ENCODE data around the gene DNAJC4. TPM values are rescaled to one million over a fixed set of nuclear protein-coding genes. Genes with fewer than 3 reads are reported as not detected.

The DNAJC4 gene
- total RNA-seq, 1 experiment from 2014 or later, result 26.0 TPM

DNA sequence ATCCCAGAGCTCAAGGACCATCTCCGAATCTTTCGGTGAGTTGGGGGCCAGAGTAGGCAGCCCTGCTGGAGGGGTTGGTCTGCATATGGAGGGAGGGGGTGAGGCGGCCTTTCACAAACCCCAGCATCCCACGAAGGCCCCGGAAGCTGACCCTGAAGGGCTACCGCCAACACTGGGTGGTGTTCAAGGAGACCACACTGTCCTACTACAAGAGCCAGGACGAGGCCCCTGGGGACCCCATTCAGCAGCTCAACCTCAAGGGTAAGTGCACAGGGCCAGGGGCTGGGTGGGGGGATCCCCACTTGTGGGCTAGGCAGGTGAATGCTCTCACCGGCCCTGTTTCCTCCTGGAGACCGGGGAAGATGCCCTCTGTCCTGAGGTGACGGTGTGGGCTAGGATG, 10.6 kb upstream of the DNAJC4 start (continued):
- no peak for TF ChIP-seq ZNF671 (CRISPR knock-in tag; IDR thresholded peaks at IDR 0.05)
- TF ChIP-seq, protein P1, sequence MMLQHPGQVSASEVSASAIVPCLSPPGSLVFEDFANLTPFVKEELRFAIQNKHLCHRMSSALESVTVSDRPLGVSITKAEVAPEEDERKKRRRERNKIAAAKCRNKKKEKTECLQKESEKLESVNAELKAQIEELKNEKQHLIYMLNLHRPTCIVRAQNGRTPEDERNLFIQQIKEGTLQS (CRISPR knock-in tag; conservative IDR thresholded peaks at IDR 0.05), result no peak
- TF ChIP-seq GABPB1 (CRISPR knock-in tag; IDR thresholded peaks at IDR 0.05), result no peak
- TF ChIP-seq, protein P2, sequence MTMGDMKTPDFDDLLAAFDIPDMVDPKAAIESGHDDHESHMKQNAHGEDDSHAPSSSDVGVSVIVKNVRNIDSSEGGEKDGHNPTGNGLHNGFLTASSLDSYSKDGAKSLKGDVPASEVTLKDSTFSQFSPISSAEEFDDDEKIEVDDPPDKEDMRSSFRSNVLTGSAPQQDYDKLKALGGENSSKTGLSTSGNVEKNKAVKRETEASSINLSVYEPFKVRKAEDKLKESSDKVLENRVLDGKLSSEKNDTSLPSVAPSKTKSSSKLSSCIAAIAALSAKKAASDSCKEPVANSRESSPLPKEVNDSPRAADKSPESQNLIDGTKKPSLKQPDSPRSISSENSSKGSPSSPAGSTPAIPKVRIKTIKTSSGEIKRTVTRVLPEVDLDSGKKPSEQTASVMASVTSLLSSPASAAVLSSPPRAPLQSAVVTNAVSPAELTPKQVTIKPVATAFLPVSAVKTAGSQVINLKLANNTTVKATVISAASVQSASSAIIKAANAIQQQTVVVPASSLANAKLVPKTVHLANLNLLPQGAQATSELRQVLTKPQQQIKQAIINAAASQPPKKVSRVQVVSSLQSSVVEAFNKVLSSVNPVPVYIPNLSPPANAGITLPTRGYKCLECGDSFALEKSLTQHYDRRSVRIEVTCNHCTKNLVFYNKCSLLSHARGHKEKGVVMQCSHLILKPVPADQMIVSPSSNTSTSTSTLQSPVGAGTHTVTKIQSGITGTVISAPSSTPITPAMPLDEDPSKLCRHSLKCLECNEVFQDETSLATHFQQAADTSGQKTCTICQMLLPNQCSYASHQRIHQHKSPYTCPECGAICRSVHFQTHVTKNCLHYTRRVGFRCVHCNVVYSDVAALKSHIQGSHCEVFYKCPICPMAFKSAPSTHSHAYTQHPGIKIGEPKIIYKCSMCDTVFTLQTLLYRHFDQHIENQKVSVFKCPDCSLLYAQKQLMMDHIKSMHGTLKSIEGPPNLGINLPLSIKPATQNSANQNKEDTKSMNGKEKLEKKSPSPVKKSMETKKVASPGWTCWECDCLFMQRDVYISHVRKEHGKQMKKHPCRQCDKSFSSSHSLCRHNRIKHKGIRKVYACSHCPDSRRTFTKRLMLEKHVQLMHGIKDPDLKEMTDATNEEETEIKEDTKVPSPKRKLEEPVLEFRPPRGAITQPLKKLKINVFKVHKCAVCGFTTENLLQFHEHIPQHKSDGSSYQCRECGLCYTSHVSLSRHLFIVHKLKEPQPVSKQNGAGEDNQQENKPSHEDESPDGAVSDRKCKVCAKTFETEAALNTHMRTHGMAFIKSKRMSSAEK (CRISPR knock-in tag; IDR thresholded peaks at IDR 0.05; ENCODE audit: borderline replicate concordance), result no peak
- TF ChIP-seq, protein P3, sequence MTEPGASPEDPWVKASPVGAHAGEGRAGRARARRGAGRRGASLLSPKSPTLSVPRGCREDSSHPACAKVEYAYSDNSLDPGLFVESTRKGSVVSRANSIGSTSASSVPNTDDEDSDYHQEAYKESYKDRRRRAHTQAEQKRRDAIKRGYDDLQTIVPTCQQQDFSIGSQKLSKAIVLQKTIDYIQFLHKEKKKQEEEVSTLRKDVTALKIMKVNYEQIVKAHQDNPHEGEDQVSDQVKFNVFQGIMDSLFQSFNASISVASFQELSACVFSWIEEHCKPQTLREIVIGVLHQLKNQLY (CRISPR knock-in tag; IDR thresholded peaks at IDR 0.05), result no peak
- no peak for TF ChIP-seq ELF4 (CRISPR knock-in tag; IDR thresholded peaks at IDR 0.05; ENCODE audit: low read depth)
- TF ChIP-seq, protein P4, sequence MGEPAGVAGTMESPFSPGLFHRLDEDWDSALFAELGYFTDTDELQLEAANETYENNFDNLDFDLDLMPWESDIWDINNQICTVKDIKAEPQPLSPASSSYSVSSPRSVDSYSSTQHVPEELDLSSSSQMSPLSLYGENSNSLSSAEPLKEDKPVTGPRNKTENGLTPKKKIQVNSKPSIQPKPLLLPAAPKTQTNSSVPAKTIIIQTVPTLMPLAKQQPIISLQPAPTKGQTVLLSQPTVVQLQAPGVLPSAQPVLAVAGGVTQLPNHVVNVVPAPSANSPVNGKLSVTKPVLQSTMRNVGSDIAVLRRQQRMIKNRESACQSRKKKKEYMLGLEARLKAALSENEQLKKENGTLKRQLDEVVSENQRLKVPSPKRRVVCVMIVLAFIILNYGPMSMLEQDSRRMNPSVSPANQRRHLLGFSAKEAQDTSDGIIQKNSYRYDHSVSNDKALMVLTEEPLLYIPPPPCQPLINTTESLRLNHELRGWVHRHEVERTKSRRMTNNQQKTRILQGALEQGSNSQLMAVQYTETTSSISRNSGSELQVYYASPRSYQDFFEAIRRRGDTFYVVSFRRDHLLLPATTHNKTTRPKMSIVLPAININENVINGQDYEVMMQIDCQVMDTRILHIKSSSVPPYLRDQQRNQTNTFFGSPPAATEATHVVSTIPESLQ (CRISPR knock-in tag; IDR thresholded peaks at IDR 0.05), result no peak
- no peak for TF ChIP-seq CREM (CRISPR knock-in tag; IDR thresholded peaks at IDR 0.05)

DNA sequence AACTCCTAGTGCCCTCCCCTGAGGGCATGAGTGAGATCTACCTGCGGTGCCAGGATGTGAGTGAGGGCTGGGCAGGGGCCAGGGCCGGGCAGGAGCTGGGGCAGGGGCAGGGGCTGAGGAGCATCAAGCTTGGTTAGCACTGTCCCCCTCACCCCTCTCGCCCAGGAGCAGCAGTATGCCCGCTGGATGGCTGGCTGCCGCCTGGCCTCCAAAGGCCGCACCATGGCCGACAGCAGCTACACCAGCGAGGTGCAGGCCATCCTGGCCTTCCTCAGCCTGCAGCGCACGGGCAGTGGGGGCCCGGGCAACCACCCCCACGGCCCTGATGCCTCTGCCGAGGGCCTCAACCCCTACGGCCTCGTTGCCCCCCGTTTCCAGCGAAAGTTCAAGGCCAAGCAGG, 10.1 kb upstream of the DNAJC4 start:
- no peak for ATAC-seq

More for the DNA sequence above, 10.1 kb upstream of the DNAJC4 start:
- ChIA-PET CTCF (no interaction called here), POLR2A (interaction anchor here (1.2 kb wide), 1 partner anchor 13 kb away, joined by 4 read pairs; the partner anchor contains the start of gene FERMT3)
- H3K4me3 Mint-ChIP-seq, result no peak overlapping the region
- H3K36me3 Mint-ChIP-seq, result peaks cover 3% of the 10 kb centered on the region
- DNase-seq (ENCODE audit: low spot score), result no peak
- H3K27ac Mint-ChIP-seq, result no peak overlapping the region
- H3K9me3 Mint-ChIP-seq, result no peaks in the 10 kb centered on the region
- H3K27me3 Mint-ChIP-seq (ENCODE audit: low read depth), result no peaks in the 10 kb centered on the region
- TF ChIP-seq, protein P5, sequence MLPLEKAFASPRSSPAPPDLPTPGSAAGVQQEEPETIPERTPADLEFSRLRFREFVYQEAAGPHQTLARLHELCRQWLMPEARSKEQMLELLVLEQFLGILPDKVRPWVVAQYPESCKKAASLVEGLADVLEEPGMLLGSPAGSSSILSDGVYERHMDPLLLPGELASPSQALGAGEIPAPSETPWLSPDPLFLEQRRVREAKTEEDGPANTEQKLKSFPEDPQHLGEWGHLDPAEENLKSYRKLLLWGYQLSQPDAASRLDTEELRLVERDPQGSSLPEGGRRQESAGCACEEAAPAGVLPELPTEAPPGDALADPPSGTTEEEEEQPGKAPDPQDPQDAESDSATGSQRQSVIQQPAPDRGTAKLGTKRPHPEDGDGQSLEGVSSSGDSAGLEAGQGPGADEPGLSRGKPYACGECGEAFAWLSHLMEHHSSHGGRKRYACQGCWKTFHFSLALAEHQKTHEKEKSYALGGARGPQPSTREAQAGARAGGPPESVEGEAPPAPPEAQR (CRISPR knock-in tag; IDR thresholded peaks at IDR 0.05), result no peak
- no peak for TF ChIP-seq FOXK1 (CRISPR knock-in tag; IDR thresholded peaks at IDR 0.05)
- TF ChIP-seq NR1H2 (CRISPR knock-in tag; IDR thresholded peaks at IDR 0.05), result no peak
- TF ChIP-seq, protein P6, sequence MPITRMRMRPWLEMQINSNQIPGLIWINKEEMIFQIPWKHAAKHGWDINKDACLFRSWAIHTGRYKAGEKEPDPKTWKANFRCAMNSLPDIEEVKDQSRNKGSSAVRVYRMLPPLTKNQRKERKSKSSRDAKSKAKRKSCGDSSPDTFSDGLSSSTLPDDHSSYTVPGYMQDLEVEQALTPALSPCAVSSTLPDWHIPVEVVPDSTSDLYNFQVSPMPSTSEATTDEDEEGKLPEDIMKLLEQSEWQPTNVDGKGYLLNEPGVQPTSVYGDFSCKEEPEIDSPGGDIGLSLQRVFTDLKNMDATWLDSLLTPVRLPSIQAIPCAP (CRISPR knock-in tag; IDR thresholded peaks at IDR 0.05), result no peak
- TF ChIP-seq CBFB (CRISPR knock-in tag; IDR thresholded peaks at IDR 0.05; ENCODE audit: low read depth), result no peak
- TF ChIP-seq TP53 (CRISPR knock-in tag; IDR thresholded peaks at IDR 0.05), result no peak
- TF ChIP-seq, protein P7, sequence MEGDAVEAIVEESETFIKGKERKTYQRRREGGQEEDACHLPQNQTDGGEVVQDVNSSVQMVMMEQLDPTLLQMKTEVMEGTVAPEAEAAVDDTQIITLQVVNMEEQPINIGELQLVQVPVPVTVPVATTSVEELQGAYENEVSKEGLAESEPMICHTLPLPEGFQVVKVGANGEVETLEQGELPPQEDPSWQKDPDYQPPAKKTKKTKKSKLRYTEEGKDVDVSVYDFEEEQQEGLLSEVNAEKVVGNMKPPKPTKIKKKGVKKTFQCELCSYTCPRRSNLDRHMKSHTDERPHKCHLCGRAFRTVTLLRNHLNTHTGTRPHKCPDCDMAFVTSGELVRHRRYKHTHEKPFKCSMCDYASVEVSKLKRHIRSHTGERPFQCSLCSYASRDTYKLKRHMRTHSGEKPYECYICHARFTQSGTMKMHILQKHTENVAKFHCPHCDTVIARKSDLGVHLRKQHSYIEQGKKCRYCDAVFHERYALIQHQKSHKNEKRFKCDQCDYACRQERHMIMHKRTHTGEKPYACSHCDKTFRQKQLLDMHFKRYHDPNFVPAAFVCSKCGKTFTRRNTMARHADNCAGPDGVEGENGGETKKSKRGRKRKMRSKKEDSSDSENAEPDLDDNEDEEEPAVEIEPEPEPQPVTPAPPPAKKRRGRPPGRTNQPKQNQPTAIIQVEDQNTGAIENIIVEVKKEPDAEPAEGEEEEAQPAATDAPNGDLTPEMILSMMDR (IDR thresholded peaks at IDR 0.05), result no peak
- TF ChIP-seq EMX1 (CRISPR knock-in tag; IDR thresholded peaks at IDR 0.05), result no peak
- TF ChIP-seq, protein P8, sequence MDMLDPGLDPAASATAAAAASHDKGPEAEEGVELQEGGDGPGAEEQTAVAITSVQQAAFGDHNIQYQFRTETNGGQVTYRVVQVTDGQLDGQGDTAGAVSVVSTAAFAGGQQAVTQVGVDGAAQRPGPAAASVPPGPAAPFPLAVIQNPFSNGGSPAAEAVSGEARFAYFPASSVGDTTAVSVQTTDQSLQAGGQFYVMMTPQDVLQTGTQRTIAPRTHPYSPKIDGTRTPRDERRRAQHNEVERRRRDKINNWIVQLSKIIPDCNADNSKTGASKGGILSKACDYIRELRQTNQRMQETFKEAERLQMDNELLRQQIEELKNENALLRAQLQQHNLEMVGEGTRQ (CRISPR knock-in tag; IDR thresholded peaks at IDR 0.05), result no peak
- TF ChIP-seq ZNF671 (CRISPR knock-in tag; IDR thresholded peaks at IDR 0.05), result no peak
- TF ChIP-seq SP1 (CRISPR knock-in tag; conservative IDR thresholded peaks at IDR 0.05), result no peak
- no peak for TF ChIP-seq ZBTB21 (CRISPR knock-in tag; IDR thresholded peaks at IDR 0.05; ENCODE audit: borderline replicate concordance)
- TF ChIP-seq, protein P9, sequence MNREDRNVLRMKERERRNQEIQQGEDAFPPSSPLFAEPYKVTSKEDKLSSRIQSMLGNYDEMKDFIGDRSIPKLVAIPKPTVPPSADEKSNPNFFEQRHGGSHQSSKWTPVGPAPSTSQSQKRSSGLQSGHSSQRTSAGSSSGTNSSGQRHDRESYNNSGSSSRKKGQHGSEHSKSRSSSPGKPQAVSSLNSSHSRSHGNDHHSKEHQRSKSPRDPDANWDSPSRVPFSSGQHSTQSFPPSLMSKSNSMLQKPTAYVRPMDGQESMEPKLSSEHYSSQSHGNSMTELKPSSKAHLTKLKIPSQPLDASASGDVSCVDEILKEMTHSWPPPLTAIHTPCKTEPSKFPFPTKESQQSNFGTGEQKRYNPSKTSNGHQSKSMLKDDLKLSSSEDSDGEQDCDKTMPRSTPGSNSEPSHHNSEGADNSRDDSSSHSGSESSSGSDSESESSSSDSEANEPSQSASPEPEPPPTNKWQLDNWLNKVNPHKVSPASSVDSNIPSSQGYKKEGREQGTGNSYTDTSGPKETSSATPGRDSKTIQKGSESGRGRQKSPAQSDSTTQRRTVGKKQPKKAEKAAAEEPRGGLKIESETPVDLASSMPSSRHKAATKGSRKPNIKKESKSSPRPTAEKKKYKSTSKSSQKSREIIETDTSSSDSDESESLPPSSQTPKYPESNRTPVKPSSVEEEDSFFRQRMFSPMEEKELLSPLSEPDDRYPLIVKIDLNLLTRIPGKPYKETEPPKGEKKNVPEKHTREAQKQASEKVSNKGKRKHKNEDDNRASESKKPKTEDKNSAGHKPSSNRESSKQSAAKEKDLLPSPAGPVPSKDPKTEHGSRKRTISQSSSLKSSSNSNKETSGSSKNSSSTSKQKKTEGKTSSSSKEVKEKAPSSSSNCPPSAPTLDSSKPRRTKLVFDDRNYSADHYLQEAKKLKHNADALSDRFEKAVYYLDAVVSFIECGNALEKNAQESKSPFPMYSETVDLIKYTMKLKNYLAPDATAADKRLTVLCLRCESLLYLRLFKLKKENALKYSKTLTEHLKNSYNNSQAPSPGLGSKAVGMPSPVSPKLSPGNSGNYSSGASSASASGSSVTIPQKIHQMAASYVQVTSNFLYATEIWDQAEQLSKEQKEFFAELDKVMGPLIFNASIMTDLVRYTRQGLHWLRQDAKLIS (CRISPR knock-in tag; IDR thresholded peaks at IDR 0.05; ENCODE audit: borderline replicate concordance), result no peak
- H3K4me1 Mint-ChIP-seq, result peaks cover 6% of the 10 kb centered on the region

All from WTC11 (cell line).